HS-5 (cell line): ENCODE results near the gene ISLR2.
"Not testable (repeated sequence)": the region's sequence is repeated elsewhere in the genome, so short reads cannot be mapped to it uniquely, and the experiment has no call there.

Experiments used
- DNase-seq: peaks from one replicate; pipeline ENCODE4 v3.0.0-alpha.2; 2012; ENCODE audit warnings: low read depth

The ISLR2 gene, protein sequence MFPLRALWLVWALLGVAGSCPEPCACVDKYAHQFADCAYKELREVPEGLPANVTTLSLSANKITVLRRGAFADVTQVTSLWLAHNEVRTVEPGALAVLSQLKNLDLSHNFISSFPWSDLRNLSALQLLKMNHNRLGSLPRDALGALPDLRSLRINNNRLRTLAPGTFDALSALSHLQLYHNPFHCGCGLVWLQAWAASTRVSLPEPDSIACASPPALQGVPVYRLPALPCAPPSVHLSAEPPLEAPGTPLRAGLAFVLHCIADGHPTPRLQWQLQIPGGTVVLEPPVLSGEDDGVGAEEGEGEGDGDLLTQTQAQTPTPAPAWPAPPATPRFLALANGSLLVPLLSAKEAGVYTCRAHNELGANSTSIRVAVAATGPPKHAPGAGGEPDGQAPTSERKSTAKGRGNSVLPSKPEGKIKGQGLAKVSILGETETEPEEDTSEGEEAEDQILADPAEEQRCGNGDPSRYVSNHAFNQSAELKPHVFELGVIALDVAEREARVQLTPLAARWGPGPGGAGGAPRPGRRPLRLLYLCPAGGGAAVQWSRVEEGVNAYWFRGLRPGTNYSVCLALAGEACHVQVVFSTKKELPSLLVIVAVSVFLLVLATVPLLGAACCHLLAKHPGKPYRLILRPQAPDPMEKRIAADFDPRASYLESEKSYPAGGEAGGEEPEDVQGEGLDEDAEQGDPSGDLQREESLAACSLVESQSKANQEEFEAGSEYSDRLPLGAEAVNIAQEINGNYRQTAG

DNA sequence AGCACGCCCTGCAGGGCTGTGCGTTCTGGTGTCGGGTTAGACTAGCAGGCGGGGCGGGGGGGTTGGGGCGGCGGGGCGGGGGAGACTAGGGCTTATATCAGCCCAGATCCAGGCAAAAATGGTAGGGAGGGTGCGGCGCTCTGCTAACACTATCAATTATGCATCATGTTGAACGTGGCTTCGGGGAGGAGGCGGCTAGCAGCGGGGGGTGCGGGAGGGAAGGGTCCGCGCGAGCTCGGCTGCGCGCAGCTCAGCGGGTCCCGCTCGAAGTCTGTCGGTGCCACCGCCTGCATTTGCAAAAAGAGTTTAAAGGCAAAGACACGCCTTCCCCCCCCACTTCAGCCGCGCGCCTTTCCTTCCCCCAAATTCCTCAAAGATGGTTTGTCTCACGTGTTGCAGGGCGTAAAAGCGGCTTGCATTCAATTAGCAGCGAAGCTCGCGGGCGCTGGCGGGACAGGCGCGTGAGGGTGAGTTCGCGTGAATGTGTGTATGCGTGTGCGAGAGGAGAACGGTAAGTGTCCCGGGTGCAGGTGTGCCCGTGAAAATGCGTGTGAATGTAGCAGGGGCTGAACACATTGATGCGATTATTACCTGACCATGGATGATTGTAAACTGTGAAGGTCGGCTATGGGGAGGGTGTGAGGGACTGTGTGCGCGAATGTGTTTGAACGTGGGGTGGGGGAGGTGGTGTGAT, at the start of gene ISLR2:
Gene ISLR2 (plus strand): TSS at position 432 of the 694 bp plus-strand sequence. CDS start 2,169 bp downstream, outside the sequence.
- no peak for DNase-seq

DNA sequence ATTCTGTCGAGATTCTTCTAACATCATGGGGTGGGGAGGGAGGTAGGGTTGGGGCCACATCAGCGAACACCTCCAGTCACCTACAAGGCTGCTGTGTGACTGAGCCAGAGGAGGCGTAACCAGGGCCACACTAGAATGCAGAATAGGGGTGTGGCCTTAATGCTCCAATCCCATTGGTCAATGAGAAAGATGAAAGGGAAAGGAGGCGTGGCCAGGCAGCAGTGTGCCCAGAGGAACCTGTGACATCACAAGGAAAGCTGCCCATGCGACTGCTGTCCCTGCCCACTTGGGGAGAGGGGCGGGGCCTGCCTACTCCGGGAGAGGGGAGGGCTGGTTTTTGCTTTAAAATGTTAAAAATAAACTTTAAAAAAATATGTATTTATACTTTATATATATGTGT, 47.9 kb upstream of the ISLR2 start, which contains the start of gene GOLGA6A:
Gene GOLGA6A (minus strand): TSS at position 101 of the 400 bp plus-strand sequence. CDS start 41 bp downstream, at position 60.
- DNase-seq = not testable (repeated sequence)

DNA sequence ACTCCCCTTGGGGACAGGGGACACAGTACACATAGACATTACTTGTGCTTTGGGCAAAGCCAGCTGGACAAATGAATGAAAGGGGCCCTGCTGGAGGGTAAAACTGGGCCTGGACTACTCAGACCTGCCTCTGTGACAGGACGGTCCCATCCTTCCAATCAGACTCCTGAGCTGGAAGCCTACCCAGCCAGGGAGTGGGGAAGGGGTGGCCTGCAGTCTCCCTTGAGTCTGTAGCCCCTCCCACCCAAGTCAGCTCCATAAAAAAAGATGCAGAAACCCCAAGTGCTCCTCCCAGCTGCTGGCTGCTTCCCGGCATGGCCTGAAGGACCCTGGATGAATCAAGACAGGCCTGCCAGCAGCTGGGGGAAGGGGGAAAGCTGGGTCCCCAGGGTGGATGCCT, 35.8 kb upstream of the ISLR2 start:
- not testable (repeated sequence) for DNase-seq

DNA sequence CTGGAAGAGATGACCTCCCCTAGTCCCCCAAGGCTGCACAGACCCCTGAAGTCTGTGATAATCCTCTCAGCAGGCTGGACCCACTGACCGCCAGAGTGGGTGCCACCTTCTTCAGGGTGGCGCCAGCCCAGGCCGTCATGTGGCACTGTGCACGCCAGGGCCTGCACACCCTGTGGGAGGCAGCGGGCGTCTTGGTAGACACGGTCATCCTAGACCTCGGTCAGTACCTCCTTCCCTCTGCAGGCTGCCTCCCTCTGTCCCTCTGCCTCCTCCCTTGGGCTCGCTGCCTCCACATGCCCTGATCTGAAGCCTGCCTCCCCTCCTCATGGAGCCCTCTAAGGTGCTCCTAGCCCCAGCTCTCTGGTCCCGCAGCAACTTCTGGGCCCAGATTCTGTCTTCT, 34.8 kb upstream of the ISLR2 start:
- DNase-seq = not testable (repeated sequence)

DNA sequence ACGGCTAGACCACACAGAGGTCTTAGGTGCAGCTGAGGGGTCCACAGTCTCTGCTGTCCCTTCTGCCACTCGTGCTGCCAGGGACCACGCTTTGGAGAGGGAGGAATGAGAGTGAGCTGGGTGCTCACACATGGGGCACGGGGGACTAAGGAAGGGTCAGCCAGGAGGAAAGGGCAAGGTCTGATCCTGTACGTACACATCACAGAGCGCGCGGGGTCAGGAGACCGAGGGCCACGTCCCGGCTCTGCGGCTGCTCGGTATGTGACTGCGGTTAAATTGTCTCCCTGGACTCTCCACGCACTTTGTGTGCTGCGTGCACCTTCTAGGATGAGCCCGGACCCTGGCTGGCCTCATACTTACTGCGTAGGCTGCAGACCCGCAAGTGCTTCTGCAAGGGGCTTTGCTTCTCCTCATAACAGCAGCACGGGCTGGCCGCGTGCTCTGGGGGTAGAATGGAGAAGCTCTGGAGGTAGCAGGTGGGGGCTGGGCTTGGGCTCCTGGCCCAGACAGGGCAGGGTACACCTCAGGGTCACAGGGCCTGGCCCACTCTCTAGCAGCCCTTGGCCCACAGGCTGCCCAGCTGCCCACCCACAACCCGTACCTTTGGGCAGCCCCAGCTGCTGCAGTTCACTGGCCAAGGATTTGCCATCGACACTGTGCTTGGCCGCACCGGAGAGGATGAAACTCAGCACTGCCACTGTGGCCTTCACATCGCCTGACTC, 33.5 kb upstream of the ISLR2 start:
- DNase-seq = not testable (repeated sequence)

DNA sequence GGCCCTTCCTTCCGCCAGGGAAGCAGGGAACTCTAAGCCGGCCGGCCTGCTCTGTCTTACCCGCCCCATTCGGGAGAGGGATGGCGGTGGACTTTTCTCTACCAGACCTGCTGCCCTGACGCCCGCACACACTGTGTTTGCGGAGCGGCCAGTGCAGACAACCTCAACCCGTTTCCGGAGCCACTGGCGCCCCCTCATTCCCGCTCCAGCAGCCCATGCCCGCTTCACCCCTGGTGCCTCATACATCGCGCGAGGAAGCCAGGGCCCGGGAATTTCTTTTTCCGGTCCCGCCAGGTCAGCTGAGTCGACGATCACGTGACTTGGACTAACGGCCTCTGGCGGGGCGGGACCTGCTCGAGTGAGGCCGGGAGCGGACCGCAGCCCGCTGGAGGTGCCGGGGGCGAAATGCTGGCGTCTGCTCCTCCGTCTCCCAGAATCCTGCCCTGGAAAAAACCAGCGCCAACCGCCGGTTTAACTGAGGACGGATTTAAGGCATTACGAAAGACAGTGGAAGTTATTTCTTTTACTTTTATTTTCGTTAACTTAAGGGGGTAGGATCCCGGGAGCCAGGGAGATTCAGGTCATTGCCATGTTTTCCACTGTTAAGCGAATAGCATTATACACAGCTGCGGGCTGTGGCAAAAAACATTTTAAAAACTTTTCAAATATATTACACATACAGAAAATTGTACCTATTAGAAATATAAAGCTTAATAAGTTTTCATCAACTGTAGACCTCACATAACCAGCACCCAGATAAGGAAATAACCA, 30.2 kb upstream of the ISLR2 start:
- peak; percentile 53 for DNase-seq

DNA sequence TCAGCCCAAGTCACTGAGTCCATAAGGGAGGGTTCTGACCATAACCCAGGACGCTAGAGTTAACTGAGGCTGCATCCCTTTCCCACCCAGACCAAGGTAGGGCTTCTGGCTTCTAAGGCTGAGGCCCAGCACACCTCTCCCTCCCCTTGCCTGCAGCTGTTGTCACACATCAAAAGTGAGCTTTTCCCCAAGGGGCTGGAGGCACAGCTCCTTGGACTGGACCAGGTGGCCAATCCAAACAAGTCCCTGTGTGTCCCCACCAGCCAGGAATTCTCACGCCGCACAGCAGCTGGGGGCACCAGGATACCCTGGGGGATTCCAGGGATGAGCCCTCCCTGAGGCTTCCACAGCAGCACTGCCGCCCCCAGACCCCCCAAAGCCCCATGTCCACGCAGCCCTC, 22.3 kb upstream of the ISLR2 start:
- DNase-seq = no peak

DNA sequence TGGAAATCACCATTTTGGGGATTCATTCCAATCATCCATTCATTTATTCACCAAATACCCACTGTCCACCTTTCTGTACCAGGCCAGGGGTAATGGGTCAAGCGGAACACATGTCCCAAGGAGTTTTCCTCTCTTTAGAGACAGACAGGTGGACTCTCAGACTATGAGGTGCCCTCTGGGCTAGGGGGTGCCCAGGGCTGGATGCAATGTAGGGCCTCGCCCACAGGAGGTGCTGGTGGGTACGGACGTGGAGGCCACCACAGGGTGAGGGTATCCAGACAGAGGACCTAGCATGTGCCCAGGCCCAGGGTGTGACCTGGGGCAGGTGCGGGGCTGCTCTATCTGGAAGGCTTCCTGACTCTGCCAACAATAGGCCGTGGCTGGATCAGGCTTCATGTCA, 21.8 kb upstream of the ISLR2 start:
- DNase-seq = not testable (repeated sequence)

DNA sequence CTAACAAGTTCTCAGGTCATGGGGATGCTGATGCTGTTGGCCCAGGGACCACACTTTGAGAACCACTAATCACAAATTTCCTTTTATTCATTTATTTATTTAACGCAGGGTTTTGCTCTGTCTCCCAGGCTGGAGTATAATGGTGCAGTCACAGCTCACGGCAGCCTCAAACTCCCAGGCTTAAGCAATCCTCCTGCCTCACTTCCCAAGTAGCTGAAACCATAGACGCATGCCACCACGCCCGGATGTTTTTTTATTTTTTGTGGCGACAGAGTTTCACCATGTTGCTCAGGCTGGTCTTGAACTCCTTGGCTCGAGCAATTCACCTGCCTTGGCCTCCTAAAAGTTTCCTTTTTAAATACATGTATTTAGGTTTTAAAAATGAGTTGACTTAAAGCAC, 20.7 kb upstream of the ISLR2 start:
- no peak for DNase-seq

DNA sequence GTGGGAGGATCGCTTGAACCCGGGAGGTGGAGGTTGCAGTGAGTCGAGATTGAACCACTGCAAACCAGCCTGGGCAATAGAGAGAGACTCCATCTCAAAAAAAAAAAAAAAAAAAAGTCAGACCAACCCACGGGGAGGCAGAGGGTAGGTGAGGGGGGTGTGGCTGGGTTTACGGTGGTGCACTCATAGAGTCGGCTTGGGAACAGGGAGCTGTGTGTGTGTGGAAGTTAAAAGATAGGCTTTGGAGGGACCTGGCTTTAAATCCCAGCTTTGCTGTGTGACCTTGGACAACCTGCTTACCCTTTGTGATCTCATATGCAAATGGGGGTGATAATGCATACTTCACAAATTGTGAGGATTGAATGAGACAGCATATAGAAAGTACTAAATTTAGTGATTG, 10.0 kb upstream of the ISLR2 start:
- no peak for DNase-seq

DNA sequence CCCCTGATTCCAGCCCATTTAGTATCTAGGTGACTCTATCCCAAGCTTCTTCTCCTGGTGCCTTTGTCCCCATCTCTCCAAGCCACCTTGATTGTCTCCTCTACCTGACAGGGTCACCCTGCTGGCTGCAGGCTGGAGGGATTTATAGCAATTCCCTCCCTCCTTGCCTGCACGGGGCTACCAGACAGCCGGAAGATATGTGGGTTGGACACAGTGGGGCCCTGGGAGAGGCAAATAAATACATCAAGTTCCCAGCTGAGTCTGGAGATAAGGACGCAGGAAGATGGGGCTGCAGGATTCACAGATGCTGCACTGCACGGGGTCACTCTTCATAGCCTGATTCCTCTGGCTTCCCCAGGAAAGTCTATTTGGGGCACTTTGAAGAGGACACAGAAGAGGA, 9.3 kb upstream of the ISLR2 start:
- DNase-seq = no peak

DNA sequence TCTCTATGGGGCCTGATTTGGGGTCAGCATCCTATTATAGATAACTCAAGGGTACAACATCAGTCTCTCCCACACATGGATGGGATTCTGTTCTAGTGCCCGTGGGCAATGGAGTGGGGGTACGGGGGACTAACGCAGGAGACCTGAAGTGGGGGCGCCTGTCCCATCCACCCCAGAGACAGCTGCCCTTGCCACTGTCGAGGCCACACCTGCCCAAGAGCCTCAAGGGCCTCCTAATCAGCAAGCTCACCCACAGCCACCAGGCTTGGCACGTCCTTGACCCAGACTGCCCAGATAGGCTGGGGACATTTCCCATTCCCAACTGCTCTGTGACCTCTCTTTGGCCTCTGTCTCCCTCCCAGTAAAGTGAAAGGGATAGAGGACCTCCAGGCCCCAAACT, 8.5 kb upstream of the ISLR2 start:
- no peak for DNase-seq

DNA sequence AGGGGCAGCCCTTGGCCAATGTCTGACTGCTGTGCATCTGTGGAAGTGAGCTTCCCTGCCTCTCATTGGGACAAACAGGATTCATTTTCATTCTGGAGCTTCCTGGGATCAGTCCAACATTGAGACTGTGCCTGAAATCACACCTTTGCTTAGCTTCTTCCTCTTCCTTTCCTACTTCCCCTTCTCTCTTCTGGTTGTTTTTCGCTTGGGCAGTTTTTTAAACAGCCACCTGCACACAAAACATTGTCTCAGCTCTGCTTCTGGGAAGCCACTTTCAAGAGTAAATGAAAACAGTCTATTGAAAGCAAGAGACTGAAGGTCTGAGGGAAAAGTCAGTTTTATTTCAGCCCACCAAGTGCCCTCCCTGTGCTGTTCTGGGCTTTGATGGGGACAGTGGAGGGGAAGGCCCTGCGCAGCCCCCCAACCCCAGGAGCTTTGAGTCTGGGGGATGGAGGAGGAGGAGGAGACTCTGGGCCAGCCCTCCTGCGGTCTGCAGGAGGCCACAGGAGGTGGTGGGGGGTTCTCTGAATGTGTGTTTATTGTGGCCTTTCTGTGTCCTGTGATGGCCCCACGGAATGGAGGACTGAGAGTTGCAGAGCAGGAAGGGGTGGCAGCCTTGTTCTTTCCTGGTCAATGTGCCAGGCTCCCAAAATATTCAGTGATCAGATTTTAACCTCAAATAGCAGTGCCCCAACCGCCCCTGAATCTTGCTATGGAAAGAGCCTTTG, 7.8 kb upstream of the ISLR2 start:
- DNase-seq = no peak

DNA sequence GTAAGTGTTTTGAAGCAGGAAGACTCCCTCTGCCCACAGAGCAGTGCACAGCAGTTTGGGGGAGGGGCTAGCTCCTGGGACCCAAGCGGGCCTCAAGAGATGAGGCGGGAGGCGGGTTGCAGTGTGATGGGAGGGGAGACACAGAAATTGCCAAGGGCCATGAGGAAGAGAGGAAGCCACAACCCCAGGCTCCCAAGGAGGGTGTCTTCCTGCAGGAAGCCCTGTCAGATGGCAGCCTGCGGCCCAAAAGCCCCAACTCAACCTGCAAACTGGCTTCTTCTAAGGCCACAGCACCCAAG, 7.3 kb upstream of the ISLR2 start:
- no peak for DNase-seq

DNA sequence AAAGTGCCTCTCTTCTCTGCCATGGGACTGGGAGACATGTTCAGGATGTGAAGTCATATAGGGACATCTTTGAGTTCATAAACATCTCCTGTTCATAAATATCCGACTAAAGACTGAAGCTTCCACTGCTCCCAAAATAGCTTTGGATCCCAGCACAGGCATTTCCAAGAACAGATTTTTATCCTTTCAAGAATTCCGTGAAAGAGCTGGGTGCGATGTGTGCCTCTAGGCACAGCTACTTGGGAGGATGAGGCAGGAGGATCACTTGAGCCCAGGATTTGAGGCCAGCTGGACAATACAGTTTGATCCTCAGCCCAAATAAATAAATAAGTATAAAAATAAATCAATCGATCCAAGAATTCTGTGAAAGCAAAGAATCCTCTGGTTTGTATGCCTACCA, 6.7 kb upstream of the ISLR2 start:
- no peak for DNase-seq

DNA sequence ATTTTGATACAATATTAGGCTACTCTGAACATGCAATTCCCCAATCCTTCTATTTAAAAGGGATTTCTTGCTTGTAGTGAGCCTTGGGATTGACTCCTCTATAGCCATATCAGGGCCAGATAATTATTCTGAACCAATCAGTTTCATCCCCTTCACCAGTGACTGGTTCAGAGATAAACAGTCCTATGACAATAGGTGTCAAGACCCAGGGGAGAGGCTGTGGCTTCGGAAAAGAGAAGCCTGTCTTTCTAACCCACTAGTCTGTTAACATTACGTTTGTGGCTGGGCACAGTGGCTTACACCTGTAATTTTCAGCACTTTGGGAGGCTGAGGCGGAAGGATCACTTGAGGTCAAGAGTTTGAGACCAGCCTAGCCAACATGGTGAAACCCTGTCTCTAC, 6.2 kb upstream of the ISLR2 start:
- no peak for DNase-seq

DNA sequence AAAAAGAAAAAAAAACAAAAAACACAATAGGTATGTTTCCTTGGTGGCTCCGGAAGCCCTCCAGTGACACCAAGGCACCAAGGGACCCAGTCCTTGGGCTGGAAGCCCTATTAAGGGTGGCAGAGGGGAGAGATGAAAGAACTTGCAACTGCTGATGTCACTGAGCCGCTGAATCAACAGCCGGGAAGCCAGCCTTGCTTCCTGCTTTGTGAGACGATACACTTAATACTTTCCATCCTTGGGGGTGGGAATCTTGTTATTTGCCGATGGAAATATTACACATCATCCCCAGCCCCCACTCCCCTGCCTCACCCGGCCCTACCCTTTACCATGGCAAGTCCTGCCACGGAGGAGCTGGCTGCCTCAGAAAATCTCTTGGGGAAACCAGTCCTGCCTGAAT, 5.6 kb upstream of the ISLR2 start:
- no peak for DNase-seq

DNA sequence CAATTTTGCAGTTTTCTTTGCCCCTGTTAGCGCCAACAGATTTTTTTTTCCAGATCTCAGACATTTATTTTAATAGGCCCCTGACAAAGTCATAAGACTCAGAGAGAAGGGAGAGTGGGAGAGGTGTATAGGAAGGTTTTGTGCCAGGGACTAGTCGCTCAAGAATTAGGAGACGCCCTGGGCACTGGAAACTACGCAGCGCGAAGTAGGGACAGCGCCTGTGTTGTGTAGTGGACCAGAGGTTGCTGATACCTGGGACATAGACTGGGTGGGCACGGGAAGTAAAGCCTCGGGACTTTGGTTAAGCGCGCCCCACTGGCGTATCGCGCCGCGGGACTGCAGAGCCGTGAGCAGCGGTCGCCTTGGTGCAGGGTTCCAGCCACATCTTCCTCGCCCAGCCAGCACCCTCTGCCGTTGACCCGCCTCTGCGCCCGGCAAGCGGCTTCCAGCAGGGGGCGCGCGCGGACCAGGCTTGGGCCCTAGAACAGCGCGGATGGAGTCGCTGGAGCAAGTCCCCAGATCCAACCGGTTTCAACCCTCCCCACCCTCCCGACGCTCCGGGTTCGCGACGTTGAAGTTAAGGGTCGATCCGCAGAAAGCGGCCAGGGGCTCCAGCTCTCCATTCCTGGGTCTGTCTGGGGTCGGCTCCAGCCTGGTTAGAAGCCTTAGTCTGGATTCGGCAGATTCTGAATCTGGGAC, 3.0 kb upstream of the ISLR2 start:
- DNase-seq = peak; percentile 23

DNA sequence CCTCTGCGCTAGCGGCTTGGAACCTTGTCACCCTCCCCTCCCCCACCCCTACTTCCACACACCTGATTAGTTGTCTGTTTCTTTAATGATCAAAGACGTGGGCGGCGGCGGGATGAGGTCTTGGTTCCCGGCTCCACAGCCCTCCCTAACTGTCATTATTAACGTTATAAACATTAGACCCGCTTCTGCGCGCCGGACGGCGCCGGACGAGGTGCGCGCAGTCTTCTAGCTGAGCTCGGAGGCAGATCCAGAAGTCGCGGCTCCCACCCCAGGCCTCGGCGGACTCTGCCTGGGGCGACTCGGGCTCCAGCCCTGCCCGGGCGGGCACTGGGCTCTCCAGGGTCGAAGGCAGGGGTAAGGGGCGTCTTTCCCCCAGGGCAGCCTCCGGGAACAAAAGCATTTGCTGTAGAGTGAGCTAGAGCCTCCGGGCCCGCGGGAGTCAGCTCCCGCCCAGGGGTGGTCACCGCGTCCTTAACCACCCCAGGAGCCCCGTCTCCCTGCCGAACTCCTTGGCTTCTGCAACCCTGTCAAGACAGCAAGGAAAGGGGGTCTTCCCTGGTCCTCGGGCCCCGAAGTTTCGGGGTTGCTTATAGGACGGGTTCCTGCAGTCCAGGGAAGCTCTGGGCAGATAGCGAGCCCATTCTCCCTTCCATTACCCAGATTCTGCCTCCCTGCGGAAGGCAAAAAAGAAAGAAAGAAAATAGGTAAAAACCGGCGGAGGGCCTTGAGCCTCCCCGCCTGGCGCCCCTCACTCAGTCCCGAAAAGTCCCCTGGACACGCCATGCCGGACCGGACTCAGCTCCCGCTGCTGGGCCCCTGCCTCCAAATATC, 2.2 kb upstream of the ISLR2 start:
- DNase-seq = no peak
